SK-N-MC (cell line): ENCODE results near the gene NIPAL4.

Experiments
- EZH2 ChIP-seq: fragments of 200-600 bp; sonication (generic); IDR thresholded peaks from one replicate; pipeline ENCODE4 v1.6.1; 2017; ENCODE audit warnings: antibody characterized with exemption
- POLR2AphosphoS5 ChIP-seq: IDR thresholded peaks from 2 replicates; pipeline ENCODE4 v1.6.1; 2012; ENCODE audit warnings: mild to moderate bottlenecking, low read depth, low read length, borderline replicate concordance

DNA sequence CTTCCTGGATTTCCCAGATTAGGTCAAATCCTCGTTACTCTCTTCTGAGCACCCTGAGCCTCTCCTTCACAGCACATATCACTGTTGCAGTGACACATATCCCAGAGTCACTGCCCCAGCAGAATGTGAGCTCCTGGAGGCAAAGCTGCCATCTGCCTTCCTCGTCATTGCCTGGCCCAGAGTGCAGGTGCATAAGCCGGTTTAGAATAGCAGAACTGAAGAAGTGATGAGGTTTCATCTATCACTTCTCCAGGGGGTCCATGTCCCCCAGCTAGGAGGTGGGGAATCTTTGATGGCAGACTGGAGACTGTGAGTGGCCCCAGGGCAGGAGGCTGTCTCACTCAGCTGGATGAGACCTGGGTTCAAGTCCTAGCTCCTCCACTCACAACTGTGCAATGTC, 25.8 kb downstream of the NIPAL4 start:
- TF ChIP-seq POLR2AphosphoS5 (no peak), EZH2 (no peak)
